CD4-positive, alpha-beta T cell treated with Interleukin-2 at 100 ng/mL for 4 hours (primary cell): ENCODE measurements around the gene TMEM30B.
A peak's percentile ranks its signal among the peaks of the same experiment; 100 is the strongest.

ENCODE experiments used
- DNase-seq: peaks from one replicate; pipeline ENCODE4 v3.0.0-alpha.2; 2020; ENCODE audit warnings: low spot score

Gene TMEM30B

DNA sequence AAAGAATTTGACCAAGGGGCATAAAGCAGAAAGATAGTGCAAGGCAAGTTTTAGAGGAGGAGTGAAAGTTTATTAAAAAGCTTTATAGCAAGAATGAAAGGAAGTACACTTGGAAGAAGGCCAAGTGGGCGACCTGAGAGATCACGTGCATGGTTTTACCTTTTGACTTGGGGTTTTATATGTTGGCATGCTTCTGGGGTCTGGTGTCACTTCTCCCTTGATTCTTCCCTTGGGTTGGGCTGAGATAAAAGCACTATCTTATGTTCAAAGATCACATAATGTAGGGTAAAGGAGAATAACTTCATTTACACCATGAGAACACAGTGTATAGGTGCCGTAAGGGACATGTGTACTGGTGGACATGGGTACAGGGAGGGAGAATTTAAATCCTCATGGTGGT is 17.7 kb upstream of the TMEM30B start:
- DNase-seq: peak; percentile 9

DNA sequence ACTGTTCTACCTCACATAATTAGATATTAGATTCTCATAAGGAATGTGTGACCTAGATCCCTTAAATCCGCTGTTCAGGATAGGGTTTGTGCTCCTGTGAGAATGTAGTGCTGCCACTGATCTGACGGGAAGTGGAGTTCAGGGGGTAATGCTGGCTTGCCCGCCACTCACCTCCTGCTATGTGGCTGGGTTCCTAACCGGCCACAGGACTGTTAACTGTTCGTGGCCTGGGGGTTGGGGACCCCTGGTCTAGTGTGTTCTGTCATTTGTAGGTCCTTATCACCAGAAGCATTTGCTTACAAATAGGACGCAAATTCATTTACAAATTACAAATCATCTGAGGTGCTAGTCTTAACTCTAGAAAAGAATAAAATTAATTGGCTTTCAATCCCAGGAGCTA is 16.4 kb upstream of the TMEM30B start:
- no peak for DNase-seq

DNA sequence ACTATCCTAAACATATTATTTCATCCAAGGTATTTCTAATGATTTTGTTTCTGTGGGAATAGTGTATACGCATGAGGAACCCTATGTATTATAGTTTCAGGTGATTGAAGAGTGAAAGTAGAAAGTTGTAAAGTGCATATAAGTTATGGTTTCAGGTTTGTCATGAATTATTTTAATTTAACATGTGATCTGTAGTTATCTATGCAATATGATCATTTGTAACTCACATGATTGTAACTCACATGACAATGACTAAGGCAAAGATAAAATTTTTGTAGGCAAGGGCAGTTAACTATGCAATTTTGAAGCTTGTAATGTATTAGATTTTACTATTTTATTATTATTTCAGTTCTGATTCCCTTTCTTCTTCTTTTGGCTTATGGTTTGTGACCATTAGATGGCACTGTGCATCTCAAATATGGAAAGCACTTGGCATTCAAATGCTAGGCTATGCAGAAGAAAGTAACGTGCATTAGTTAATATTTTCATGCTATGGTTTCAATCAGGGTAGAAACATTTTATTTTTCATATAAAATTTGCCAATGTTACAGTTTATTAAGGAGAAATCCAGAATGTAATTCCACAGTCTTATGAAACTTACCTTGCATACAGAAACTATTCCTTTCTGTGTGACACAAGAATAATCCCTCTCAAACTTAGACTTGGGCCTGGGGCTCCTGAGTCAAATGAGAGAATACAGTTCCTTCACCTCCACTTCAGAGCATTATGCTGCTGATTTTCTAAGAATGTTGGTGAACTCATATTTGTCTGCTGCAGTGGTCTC is 15.8 kb upstream of the TMEM30B start:
- peak; percentile 78 for DNase-seq

DNA sequence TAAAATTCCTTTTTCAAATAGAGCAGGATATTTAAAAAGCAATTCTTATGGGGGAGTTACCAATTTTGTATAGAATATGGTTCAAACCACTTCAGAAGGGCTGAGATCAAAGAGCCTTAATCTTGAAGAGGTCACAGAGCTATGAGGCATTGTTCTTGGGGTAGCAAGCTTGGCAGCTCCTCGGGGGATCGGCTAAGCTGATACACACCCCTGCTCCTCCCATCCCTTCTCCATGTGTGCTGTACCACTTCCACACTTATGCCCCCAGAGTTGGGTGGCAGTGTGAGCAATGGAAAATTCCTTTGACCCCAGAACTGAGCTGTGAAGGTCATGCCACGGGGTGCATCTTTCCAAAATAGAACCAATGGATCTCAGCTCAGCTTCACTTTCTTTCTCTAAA is 15.0 kb upstream of the TMEM30B start:
- DNase-seq: no peak

DNA sequence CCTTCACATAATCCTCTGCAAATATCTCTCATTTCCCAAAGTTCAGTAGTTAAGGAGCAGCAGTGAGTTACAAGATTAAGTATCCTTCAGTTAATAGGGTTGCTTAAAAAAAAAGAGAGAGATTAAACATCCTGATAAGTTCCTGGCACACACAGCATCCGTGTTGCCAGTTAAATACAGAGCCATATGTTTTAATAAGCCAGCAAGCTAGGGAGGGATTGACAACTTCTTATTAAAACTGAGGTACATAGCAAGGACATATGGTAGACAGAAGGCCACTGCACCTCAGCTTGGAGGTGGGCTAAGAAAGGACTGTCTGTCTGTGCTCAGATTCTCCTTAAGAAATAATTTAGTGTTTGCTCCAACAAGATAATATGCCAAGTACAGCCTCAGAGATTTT is 9.6 kb upstream of the TMEM30B start:
- DNase-seq: no peak

DNA sequence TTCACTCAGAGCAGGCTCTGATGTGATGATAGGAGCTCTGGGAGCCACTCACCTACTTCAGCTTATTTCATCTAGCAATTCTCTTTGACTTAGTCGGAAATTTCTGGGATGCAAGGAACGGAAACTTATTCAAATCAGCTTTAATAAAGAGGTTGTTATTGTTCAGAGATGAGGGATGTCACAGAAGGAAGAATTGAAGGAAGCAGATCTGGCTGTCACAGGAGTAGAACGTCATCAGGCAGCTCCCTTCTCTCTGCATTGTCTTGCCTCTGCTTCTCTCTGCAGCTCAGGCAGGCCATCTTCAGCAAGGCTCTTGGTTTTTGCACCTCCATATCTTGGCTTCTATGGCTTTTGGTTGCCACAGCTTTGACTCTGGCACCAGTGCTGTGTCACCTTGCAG is 7.6 kb upstream of the TMEM30B start:
- DNase-seq: no peak

DNA sequence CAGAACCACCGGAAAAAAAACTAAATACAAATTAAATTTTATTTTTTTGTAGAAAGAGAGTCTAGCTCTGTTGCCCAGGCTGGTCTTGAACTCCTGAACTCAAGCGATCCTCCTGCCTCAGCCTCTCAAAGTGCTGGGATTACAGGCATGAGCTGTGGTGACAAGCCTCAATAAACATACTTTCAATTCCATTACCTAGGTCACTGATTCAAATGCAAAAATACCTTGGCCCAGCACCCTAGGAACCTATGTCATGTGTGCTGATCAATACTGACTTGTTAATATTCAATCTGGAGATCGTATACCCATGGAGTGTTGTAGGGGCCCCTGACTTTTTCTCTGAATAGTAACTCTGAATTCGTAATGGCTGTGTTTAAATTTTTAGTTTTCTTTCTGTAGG is 7.1 kb upstream of the TMEM30B start:
- no peak for DNase-seq

DNA sequence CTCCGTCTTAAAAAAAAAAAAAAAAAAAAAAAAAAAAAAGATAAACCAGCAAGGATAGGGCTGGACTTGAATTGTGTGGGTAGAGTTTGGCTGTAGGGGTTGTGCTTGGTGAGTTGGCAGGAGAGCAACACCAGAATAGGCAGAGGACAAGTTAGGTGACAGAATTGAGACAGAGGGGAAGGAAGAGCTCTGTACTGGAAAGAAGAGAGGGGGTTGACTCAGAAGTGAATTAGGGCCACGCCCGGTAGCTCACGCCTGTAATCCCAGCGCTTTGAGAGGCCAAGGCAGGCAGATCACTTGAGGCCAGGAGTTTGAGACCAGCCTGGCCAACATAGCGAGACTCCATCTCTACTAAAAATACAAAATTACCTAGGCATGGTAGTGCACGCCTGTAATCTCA is 6.1 kb upstream of the TMEM30B start:
- no peak for DNase-seq

DNA sequence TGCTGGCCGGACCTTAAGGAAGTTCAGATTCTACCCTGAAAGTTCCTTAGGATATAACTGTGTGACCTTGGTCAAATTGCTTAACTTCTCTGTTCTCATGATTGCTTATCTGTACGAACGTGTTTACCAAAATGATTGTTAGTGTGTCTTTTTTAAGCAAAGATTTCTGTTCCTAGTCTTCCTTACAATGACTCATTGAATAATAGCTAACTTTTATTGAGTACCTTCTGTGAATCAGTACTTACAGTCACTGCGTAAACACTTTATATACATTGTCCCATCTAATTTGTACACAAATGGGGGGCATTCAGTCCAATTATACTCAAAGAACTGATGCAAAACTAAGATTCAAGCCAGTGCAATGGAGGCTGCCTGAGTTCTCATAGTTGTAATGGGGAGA is 4.2 kb upstream of the TMEM30B start:
- DNase-seq: no peak

DNA sequence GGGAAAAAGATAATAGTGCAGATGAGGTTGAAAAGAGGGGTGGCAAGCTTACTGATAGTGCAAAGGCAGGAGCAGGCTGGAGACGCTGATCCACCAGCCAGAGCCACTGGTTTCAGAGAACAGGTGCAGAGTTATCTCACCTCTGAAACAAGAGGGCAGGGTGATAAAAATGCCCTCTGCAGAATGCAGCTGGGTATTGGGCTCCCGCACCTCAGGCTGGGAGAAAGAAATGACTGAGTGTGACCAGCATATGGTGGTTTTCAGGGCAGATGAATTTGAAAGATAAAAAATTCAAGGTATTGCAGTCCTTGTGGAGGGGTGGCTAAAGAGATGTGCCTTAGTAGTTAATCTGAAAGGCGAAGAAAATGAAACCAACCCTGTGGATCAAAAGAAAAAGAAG is 2.9 kb upstream of the TMEM30B start:
- no peak for DNase-seq

DNA sequence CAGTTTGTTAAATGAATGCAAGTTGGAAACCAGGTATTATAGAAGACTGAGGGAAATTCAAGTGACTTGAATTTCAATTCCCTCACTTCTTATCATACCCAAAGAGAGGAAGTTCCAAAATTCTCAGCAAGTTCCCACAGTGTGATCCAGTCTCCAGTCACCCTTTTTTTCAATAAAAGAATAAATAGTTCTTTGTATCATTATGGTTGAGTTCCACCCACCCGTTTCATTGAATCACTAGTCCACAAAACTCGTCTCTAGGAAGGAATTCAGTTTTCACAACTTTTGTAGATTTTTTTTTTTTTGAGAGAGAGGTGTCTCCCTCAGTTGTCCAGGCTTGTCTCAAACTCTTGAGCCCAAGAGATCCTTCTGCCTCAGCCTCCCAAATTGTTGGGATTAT is 1.6 kb upstream of the TMEM30B start:
- DNase-seq: no peak

DNA sequence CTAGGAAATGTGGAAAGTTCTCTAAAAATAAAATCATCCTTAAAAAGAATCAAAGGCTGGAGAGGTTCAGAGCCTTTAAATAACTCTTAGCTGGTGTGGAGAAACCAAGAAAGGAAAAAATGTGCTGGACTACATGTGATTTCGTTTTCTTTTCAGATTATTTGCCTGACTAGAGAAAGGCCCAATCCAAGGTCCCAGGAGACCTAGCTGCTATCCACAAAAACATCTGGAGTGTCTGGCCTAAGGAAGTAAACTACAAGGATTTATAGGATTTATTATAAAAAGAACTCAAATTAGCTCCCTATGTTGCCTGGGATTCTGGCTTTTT is 774 bp upstream of the TMEM30B start:
- no peak for DNase-seq

DNA sequence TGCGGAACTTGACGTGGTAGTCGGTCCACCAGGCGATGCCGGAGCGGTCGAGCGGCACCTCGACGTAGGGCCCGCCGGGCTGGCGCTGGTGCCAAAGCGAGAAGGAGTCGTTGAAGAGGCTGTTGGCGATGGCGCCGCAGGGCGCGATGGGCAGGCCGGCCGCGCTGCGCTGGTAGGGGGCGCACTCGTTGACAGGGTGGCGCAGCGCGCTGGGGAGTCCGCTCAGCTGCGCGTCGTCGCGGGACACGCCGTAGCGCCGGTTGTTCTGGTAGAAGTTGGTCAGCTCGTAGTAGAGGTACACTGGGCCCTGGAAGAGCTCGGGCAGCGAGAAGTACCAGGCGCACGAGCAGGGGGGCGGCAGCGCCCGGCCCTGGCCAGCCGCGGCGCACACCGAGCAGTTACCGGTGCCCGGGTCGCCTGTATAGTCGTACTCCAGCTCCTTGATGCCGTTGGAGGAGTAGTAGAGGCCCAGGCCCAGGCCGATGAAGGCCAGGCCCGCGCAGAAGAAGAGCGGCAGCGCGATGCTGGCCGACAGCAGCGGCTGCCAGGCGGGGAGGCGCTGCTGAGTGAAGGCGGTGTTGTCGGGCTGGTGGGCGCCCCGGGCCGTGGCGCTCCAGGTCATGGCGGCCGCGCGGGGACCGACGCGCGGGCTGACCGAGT is 482 bp downstream of the TMEM30B start:
- peak; percentile 84 for DNase-seq

DNA sequence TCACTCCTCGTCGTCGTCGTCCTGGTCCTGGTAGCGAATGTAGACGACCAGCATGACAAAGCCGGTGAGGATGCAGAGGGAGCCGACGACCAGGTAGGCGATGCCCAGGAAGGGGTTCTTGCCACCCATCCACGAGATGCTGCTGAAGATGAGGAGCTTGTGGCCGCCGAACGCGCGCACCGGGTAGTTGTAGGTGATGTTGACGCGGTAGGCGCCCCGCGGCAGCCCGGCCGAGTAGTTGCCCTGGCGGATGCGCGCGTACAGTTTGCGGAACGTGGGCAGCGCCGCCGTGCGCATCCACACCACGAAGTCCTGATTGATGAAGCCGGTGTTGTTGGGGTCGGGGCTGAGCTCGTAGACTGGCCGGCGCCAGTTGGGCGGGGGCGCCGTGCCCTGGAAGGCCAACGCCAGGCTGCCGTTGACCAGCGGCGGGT is 1.0 kb downstream of the TMEM30B start:
- no peak for DNase-seq

DNA sequence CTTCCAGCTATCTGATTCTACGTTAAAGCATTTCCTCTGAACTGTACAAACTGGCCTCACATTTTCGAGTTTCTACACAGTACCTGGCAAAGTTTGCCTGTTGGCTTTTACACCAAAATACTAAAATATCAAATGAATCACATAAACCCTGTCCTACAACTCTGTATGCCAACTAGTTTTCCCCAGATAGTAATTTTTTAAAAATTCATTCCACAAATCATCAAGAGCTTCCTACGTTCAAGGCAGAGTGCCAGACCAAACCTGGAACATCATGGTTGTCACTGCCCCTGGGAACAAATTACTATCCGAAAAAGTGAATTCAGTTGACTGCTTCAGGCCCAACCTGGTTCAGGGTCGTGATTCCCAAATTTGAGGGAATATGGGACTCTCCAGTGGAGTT is 2.1 kb downstream of the TMEM30B start:
- no peak for DNase-seq

DNA sequence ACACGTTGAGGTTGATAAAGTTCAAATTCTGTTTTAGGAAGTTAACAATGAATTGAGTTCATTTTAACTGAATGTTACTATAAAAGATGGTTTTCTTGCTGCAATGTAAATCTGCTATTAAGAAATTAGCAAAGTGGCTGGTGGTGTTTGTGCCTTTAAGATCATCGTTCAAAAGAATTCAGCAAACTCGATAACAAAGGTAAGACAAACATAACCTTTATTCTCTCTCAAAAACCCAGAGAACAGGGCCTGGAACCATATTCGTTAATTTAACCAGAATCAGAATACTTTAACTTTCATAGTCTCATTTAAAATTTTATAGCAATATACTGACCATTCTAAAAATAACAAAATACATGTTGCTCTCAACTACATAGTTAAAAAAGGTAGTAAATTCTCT is 3.4 kb downstream of the TMEM30B start:
- DNase-seq: no peak

DNA sequence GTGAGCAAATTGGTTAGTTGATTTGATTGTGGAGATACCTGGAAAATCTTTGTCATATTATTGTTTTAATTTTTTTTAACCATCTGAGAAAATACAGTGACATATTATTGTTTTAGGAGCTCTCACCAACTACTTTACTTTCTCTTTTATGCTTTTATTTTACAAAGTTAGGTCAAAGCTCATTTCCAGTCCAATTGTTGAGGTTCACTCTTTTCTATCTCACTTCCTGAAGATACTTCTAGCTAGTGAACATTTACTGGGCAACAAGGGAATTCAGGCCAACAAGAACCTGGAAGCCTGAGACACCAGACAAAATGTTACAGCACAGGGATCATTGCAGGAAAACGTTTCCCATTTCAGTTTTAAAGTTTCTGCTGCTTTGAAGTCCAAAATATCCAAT is 3.9 kb downstream of the TMEM30B start:
- DNase-seq: no peak

DNA sequence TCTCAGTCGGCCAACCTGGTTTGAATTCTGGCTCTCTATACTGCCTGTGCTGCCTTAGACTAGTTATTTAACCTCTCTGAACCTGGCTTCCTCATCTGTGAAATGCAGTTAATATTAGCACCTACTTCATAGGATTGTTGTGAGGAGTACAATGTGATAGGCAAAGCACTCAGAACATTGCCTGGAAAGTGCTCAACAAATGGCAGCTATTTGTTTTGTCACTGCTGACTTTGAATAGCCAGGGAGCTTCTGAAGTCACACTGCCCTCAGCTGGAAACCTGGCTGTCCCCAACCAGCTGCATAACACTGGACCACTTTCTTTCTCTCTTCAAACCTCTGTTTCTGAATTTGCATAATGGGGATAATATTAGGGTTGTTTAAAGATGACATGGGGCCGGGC is 9.6 kb downstream of the TMEM30B start:
- DNase-seq: no peak

DNA sequence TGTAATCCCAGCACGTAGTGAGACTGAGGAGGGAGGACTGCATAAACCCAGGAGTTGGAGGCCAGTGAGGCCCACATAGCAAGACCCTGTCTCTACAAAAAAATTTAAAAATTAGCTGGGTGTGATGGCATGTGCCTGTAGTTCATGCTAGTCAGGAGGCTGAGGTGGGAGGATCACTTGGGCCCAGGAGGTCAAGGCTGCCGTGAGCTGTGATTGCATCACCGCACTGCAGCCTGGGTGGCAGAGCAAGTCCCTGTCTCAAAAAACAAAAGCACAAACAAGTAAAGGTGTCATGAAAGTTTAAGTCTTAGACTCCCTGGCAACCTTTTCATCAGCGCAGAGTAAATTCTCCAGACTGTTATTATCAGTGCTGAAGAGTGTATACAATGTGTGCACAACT is 10.4 kb downstream of the TMEM30B start:
- no peak for DNase-seq

DNA sequence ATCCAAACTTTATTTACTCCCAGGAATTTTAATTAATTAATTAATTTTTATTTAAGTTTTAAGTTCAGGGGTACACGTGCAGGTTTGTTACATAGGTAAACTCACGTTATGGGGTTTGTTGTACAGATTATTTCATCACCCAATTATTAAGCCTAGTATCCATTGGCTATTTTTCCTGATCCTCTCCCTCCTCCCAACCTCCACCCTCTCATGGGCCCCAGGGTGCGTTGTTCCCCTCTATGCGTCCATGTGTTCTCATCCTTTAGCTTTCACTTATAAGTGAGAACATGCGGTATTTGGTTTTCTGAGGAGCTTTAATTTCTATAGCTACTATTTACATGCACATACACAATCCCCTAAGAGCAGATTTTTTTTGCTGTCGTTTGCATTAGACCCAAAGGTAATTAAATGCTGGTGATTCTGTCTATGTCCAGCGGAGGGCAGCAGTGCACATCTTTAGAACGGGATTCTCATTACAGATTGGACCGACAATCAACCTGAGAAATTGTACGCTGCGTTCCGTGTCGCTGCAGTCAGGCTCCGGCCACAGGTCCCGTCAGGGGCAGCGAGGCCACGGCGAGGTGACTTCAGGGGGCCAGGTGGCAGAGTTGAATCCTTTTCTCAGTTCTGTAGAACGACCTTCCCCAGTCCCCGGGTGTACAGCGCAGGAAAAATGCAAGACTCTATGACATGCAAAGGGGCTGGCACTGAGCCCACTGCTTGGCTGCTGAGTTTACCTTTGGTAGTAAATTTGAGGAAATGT is 11.6 kb downstream of the TMEM30B start:
- DNase-seq: peak; percentile 85

DNA sequence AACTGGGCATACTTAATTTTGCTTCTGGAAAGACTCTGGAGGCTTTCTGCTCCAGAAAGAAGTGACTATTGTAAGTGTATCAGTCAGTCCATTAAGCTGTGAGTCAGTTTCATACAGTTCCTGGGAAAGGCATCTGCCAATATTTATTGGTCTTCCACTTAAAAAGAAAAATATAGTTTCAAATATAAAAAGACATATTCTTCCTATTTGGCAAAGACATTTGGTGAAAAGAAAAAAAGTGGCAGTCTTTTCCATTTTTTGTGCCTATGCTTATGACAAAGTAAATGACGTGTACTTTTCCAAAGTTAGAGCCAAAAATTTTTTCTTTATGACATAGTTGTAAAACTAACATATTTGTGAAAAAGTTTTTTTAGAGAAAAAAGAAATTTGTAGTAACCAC is 12.3 kb downstream of the TMEM30B start:
- DNase-seq: no peak

DNA sequence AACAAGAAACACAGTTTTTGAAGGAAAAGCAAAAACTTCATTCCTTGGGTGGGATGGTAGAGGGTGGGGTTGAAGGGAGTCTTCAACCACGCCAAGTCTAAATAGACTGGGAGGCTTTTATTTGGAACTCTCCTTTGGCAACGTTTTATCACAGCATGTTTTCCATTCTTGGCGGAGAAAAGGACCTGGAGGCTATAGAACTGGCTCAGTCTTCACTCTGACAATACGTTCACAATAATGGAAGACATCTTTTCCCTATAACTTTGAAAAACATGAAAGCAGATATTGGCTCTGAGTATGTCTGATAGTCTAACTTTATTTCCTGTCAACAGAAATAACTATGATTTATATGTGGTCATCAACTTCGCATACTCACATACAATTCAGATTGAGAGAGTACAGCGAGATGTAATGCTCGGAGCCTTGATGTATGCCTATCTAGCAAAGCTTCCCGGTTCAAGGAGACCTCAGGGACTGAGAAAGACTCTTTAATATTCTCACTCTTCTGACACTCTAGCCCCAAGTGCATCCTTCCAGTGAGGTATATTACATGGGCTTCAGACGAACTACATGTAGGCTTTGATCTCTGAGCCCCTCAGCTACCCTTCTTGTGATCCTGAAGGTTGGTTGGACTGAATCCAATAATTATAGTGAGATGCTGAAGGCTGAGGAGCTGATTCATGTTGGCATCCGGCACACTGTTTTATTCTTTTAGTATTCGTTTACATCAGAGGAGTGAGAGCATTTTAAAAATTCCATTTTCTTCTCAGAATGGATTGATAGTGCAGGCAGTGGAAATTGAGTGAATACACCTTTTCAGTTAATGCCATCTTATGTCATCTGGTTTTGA is 14.0 kb downstream of the TMEM30B start:
- DNase-seq: no peak
